SK-N-SH treated with all-trans-retinoic acid at 6 μM for 48 hours (cell line): ENCODE data around the gene AFG1L.

Experiments used
- ATAC-seq: fragments of 200-7000 bp; cut with Tn5 transposase; 3 replicates; pipeline ENCODE4 v1.9.1; 2020; ENCODE audit warnings: mild to moderate bottlenecking, moderate library complexity
- ARNTL ChIP-seq: fragments of 450-650 bp; formaldehyde crosslinking; IDR thresholded peaks from 2 replicates; pipeline ENCODE4 v1.5.0; 2020; ENCODE audit warnings: low read depth, mild to moderate bottlenecking, moderate library complexity, borderline replicate concordance
- BACH2 ChIP-seq: fragments of 250-450 bp; sonication (Bioruptor Pico); IDR thresholded peaks from 2 replicates; pipeline ENCODE4 v1.9.0; 2021; ENCODE audit warnings: mild to moderate bottlenecking, borderline replicate concordance
- CSDC2 ChIP-seq: fragments of 250-450 bp; sonication (Bioruptor Pico); IDR thresholded peaks from 2 replicates; pipeline ENCODE4 v1.5.0; 2020; ENCODE audit warnings: mild to moderate bottlenecking, moderate library complexity
- ESRRG ChIP-seq: fragments of 250-450 bp; sonication (Bioruptor Pico); IDR thresholded peaks from 2 replicates; pipeline ENCODE4 v1.6.1; 2021; ENCODE audit warnings: mild to moderate bottlenecking
- GLIS3 ChIP-seq: fragments of 250-450 bp; sonication (Bioruptor Pico); IDR thresholded peaks from 2 replicates; pipeline ENCODE4 v1.5.0; 2020; ENCODE audit warnings: mild to moderate bottlenecking, moderate library complexity
- ISL1 ChIP-seq: fragments of 250-450 bp; sonication (Bioruptor Pico); IDR thresholded peaks from 2 replicates; pipeline ENCODE4 v2.1.2; 2022; ENCODE audit warnings: mild to moderate bottlenecking, moderate library complexity
- OSR1 ChIP-seq: fragments of 250-450 bp; sonication (Bioruptor Pico); IDR thresholded peaks from 2 replicates; pipeline ENCODE4 v1.8.0; 2022; ENCODE audit warnings: moderate library complexity, mild to moderate bottlenecking, inconsistent platforms
- PPARA ChIP-seq: fragments of 250-450 bp; sonication (Bioruptor Pico); IDR thresholded peaks from 2 replicates; pipeline ENCODE4 v1.5.0; 2020; ENCODE audit warnings: mild to moderate bottlenecking, borderline replicate concordance
- RARB ChIP-seq: fragments of 250-450 bp; sonication (Bioruptor Pico); IDR thresholded peaks from 2 replicates; pipeline ENCODE4 v1.8.0; 2021; ENCODE audit warnings: mild to moderate bottlenecking, moderate library complexity
- SNAI2 ChIP-seq: fragments of 250-450 bp; sonication (Bioruptor Pico); IDR thresholded peaks from 2 replicates; pipeline ENCODE4 v1.5.0; 2020; ENCODE audit warnings: mild to moderate bottlenecking, moderate library complexity
- TCF4 ChIP-seq: fragments of 250-450 bp; sonication (Bioruptor Pico); IDR thresholded peaks from 2 replicates; pipeline ENCODE4 v1.8.0; 2021; ENCODE audit warnings: mild to moderate bottlenecking, moderate library complexity, borderline replicate concordance
- TOX ChIP-seq: fragments of 250-450 bp; sonication (Bioruptor Pico); IDR thresholded peaks from 2 replicates; pipeline ENCODE4 v1.8.0; 2021; ENCODE audit warnings: mild to moderate bottlenecking, moderate library complexity, borderline replicate concordance
- ZC3H10 ChIP-seq: fragments of 250-450 bp; sonication (Bioruptor Pico); IDR thresholded peaks from 2 replicates; pipeline ENCODE4 v1.5.1; 2021; ENCODE audit warnings: mild to moderate bottlenecking, moderate library complexity
- ZFP3 ChIP-seq: fragments of 250-450 bp; sonication (Bioruptor Pico); IDR thresholded peaks from 2 replicates; pipeline ENCODE4 v1.5.0; 2020; ENCODE audit warnings: mild to moderate bottlenecking, moderate library complexity
- ZFP30 ChIP-seq: fragments of 450-650 bp; formaldehyde crosslinking; IDR thresholded peaks from 2 replicates; pipeline ENCODE4 v1.5.0; 2022; ENCODE audit warnings: mild to moderate bottlenecking, moderate library complexity
- ZNF565 ChIP-seq: fragments of 450-650 bp; formaldehyde crosslinking; conservative IDR thresholded peaks from 2 replicates; pipeline ENCODE4 v1.5.0; 2020; ENCODE audit warnings: low read depth, mild to moderate bottlenecking, moderate library complexity
- ZNF70 ChIP-seq: fragments of 450-650 bp; formaldehyde crosslinking; IDR thresholded peaks from 2 replicates; pipeline ENCODE4 v1.5.0; 2020; ENCODE audit warnings: mild to moderate bottlenecking, moderate library complexity
- ZNF8 ChIP-seq: fragments of 450-650 bp; formaldehyde crosslinking; IDR thresholded peaks from 2 replicates; pipeline ENCODE4 v1.5.0; 2020; ENCODE audit warnings: mild to moderate bottlenecking, moderate library complexity
- TF ChIP-seq, protein P1 (sequence below): fragments of 250-450 bp; sonication (Bioruptor Pico); IDR thresholded peaks from 2 replicates; pipeline ENCODE4 v1.5.1; 2021; ENCODE audit warnings: mild to moderate bottlenecking, moderate library complexity
- TF ChIP-seq, protein P2 (sequence below): fragments of 250-450 bp; sonication (Bioruptor Pico); IDR thresholded peaks from 2 replicates; pipeline ENCODE4 v1.8.0; 2020; ENCODE audit warnings: mild to moderate bottlenecking, moderate library complexity, borderline replicate concordance
- TF ChIP-seq, protein P3 (sequence below): fragments of 250-450 bp; sonication (Bioruptor Pico); IDR thresholded peaks from 2 replicates; pipeline ENCODE4 v1.5.1; 2020; ENCODE audit warnings: low read depth, mild to moderate bottlenecking, moderate library complexity
- TF ChIP-seq, protein P4 (sequence below): fragments of 250-450 bp; sonication (Bioruptor Pico); IDR thresholded peaks from 2 replicates; pipeline ENCODE4 v1.5.0; 2020; ENCODE audit warnings: mild to moderate bottlenecking, moderate library complexity
- TF ChIP-seq, protein P5 (sequence below): fragments of 250-450 bp; sonication (Bioruptor Pico); IDR thresholded peaks from 2 replicates; pipeline ENCODE4 v1.8.0; 2021; ENCODE audit warnings: low read depth, mild to moderate bottlenecking, moderate library complexity, borderline replicate concordance

The AFG1L gene

DNA sequence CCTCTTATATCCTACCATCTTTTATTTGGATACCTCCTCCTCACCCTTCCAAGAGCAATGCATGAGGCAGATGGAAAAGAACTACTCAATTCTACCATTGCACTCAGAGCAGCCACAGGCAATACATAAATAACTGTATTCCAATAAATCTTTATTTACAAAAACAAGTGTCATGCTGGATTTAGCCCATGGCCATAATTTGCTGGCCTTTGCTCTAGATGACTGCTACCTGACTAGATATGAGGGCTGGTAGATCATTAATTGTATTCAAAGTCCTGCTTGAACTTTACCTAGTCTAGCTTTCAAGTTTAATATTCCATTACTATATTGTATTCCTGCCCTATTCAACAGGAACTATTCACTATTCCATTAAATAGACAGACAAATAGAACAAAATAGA is 37.1 kb downstream of the AFG1L start:
- no peak for ATAC-seq

DNA sequence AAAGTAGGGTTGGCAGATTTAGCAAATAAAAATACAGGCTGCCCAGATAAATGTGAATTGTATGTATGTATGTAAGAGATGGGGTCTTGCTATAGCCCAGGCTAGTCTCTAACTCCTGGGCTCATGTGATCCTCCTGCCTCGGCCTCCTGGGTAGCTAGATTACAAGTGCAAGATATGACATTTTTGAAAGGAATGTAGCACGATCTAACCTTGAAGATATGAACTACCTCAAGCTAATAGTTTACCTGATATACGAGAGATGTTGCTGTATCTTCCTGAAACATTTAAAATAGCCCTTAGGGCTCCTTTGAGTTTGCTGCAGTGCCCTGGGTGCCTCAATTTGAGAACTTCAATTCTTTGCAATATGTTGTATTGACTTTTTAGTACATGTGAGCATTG is 42.1 kb downstream of the AFG1L start:
- ATAC-seq, result no peak
- no peak for TF ChIP-seq ZFP30
- TF ChIP-seq, all 23 proteins: peak for 0

More for the DNA sequence above, 37.1 kb downstream of the AFG1L start:
- TF ChIP-seq ZNF8 (CRISPR knock-in tag), result no peak
- no peak for TF ChIP-seq ZFP30
- TF ChIP-seq ZNF70 (CRISPR knock-in tag), result no peak
- no peak for TF ChIP-seq ZNF565 (CRISPR knock-in tag)

DNA sequence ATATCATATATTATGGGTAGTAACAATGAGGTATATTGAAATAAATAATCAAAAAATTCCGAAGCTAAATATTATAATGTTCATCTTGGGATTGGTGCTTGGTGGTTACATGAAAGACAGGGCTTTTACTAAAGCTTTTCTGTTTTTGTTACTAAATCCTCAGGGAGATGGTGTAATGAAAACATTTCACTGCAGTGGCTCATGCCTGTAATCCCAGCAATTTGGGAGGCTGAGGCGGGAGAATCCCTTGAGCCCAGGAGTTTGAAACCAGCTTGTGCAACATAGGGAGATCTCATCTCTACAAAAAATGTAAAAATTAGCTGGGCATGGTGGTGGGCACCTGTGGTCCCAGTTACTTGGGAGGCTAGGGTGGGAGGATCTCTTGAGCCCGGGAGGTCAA is 42.9 kb downstream of the AFG1L start:
- ATAC-seq, result no peak
- no peak for TF ChIP-seq ZNF565 (CRISPR knock-in tag)
- TF ChIP-seq CSDC2, result no peak
- no peak for TF ChIP-seq GLIS3 (CRISPR knock-in tag)
- TF ChIP-seq, protein P1, sequence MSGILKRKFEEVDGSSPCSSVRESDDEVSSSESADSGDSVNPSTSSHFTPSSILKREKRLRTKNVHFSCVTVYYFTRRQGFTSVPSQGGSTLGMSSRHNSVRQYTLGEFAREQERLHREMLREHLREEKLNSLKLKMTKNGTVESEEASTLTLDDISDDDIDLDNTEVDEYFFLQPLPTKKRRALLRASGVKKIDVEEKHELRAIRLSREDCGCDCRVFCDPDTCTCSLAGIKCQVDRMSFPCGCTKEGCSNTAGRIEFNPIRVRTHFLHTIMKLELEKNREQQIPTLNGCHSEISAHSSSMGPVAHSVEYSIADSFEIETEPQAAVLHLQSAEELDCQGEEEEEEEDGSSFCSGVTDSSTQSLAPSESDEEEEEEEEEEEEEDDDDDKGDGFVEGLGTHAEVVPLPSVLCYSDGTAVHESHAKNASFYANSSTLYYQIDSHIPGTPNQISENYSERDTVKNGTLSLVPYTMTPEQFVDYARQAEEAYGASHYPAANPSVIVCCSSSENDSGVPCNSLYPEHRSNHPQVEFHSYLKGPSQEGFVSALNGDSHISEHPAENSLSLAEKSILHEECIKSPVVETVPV (CRISPR knock-in tag), result no peak
- no peak for TF ChIP-seq ZNF70 (CRISPR knock-in tag)
- no peak for TF ChIP-seq PPARA
- TF ChIP-seq ZFP3 (CRISPR knock-in tag), result no peak
- no peak for TF ChIP-seq ZC3H10 (CRISPR knock-in tag)
- no peak for TF ChIP-seq OSR1 (CRISPR knock-in tag)
- no peak for TF ChIP-seq ISL1 (CRISPR knock-in tag)
- no peak for TF ChIP-seq ESRRG (CRISPR knock-in tag)
- no peak for TF ChIP-seq ARNTL
- TF ChIP-seq ZNF8 (CRISPR knock-in tag), result no peak
- TF ChIP-seq, protein P2, sequence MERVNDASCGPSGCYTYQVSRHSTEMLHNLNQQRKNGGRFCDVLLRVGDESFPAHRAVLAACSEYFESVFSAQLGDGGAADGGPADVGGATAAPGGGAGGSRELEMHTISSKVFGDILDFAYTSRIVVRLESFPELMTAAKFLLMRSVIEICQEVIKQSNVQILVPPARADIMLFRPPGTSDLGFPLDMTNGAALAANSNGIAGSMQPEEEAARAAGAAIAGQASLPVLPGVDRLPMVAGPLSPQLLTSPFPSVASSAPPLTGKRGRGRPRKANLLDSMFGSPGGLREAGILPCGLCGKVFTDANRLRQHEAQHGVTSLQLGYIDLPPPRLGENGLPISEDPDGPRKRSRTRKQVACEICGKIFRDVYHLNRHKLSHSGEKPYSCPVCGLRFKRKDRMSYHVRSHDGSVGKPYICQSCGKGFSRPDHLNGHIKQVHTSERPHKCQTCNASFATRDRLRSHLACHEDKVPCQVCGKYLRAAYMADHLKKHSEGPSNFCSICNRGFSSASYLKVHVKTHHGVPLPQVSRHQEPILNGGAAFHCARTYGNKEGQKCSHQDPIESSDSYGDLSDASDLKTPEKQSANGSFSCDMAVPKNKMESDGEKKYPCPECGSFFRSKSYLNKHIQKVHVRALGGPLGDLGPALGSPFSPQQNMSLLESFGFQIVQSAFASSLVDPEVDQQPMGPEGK (CRISPR knock-in tag), result no peak
- TF ChIP-seq, protein P3, sequence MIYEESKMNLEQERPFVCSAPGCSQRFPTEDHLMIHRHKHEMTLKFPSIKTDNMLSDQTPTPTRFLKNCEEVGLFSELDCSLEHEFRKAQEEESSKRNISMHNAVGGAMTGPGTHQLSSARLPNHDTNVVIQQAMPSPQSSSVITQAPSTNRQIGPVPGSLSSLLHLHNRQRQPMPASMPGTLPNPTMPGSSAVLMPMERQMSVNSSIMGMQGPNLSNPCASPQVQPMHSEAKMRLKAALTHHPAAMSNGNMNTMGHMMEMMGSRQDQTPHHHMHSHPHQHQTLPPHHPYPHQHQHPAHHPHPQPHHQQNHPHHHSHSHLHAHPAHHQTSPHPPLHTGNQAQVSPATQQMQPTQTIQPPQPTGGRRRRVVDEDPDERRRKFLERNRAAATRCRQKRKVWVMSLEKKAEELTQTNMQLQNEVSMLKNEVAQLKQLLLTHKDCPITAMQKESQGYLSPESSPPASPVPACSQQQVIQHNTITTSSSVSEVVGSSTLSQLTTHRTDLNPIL (CRISPR knock-in tag), result no peak
- no peak for TF ChIP-seq BACH2 (CRISPR knock-in tag)
- TF ChIP-seq, protein P4, sequence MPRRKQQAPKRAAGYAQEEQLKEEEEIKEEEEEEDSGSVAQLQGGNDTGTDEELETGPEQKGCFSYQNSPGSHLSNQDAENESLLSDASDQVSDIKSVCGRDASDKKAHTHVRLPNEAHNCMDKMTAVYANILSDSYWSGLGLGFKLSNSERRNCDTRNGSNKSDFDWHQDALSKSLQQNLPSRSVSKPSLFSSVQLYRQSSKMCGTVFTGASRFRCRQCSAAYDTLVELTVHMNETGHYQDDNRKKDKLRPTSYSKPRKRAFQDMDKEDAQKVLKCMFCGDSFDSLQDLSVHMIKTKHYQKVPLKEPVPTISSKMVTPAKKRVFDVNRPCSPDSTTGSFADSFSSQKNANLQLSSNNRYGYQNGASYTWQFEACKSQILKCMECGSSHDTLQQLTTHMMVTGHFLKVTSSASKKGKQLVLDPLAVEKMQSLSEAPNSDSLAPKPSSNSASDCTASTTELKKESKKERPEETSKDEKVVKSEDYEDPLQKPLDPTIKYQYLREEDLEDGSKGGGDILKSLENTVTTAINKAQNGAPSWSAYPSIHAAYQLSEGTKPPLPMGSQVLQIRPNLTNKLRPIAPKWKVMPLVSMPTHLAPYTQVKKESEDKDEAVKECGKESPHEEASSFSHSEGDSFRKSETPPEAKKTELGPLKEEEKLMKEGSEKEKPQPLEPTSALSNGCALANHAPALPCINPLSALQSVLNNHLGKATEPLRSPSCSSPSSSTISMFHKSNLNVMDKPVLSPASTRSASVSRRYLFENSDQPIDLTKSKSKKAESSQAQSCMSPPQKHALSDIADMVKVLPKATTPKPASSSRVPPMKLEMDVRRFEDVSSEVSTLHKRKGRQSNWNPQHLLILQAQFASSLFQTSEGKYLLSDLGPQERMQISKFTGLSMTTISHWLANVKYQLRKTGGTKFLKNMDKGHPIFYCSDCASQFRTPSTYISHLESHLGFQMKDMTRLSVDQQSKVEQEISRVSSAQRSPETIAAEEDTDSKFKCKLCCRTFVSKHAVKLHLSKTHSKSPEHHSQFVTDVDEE (CRISPR knock-in tag), result no peak
- no peak for TF ChIP-seq TCF4 (CRISPR knock-in tag)
- TF ChIP-seq, protein P5, sequence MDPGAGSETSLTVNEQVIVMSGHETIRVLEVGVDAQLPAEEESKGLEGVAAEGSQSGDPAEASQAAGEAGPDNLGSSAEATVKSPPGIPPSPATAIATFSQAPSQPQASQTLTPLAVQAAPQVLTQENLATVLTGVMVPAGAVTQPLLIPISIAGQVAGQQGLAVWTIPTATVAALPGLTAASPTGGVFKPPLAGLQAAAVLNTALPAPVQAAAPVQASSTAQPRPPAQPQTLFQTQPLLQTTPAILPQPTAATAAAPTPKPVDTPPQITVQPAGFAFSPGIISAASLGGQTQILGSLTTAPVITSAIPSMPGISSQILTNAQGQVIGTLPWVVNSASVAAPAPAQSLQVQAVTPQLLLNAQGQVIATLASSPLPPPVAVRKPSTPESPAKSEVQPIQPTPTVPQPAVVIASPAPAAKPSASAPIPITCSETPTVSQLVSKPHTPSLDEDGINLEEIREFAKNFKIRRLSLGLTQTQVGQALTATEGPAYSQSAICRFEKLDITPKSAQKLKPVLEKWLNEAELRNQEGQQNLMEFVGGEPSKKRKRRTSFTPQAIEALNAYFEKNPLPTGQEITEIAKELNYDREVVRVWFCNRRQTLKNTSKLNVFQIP (CRISPR knock-in tag), result no peak
- TF ChIP-seq RARB (CRISPR knock-in tag), result no peak

DNA sequence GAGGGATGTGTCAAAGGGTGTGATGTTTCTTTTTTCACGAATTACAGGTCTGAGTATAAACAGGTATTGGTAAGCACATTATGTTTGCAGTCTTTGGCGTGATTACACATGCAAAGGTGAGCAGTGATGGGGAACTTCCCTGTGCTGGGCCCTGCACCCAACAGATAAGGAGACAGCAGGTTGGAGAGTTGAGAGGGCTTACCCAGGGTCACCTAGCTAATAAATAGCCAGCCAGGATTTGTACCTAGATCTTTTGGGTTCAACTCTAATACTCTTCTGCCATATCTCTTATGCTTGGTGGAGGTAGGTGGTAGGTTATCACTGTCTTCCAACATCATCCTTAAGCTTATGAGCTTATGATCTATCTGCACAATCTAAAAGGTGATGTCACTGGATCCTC is 46.5 kb downstream of the AFG1L start:
- ATAC-seq, result no peak
- TF ChIP-seq ZFP30 (no peak), ZC3H10 (CRISPR knock-in tag) (no peak), TCF4 (CRISPR knock-in tag) (no peak), CSDC2 (no peak), ESRRG (CRISPR knock-in tag) (no peak), ZNF70 (CRISPR knock-in tag) (no peak), ARNTL (no peak), TOX (CRISPR knock-in tag) (no peak), SNAI2 (CRISPR knock-in tag) (no peak), OSR1 (CRISPR knock-in tag) (no peak), GLIS3 (CRISPR knock-in tag) (no peak), RARB (CRISPR knock-in tag) (no peak), ISL1 (CRISPR knock-in tag) (no peak)
- TF ChIP-seq, protein P1 (CRISPR knock-in tag), result no peak
- TF ChIP-seq, protein P5 (CRISPR knock-in tag), result no peak
